IPS DF 4.7 (cell line): Measurements from ENCODE around the gene PDS5A.
"Not testable (repeated sequence)": the region's sequence is repeated elsewhere in the genome, so short reads cannot be mapped to it uniquely, and the experiment has no call there.

Experiments used
- DNase-seq: peaks from one replicate; pipeline ENCODE4 v3.0.0-alpha.2; 2013; ENCODE audit warnings: low spot score; ENCODE audit errors: extremely low read depth

PDS5A gene

GRCh38 chr4:39908284-39908683 lies 69.4 kb downstream of the PDS5A start:
- no peak for DNase-seq

- DNase-seq, result no peak
Measured at GRCh38 chr4:39905656-39906055, 72.1 kb downstream of the PDS5A start.

- not testable (repeated sequence) for DNase-seq
Measured at GRCh38 chr4:39905019-39905418, 72.7 kb downstream of the PDS5A start.

- DNase-seq, result no peak
Measured at GRCh38 chr4:39900966-39901365, 76.7 kb downstream of the PDS5A start.

- DNase-seq, result no peak
Measured at GRCh38 chr4:39899291-39899690, 78.4 kb downstream of the PDS5A start.

GRCh38 chr4:39898015-39898414 lies 79.7 kb downstream of the PDS5A start:
- DNase-seq, result no peak

GRCh38 chr4:39893693-39894072 lies 84.0 kb downstream of the PDS5A start:
- no peak for DNase-seq

GRCh38 chr4:39892988-39893692 lies 84.6 kb downstream of the PDS5A start:
- DNase-seq, result no peak

GRCh38 chr4:39889226-39889625 lies 88.5 kb downstream of the PDS5A start:
- DNase-seq, result no peak

- DNase-seq, result no peak
Measured at GRCh38 chr4:39888541-39888940, 89.2 kb downstream of the PDS5A start.

- DNase-seq, result no peak
Measured at GRCh38 chr4:39883646-39884045, 94.1 kb downstream of the PDS5A start.

- DNase-seq, result no peak
Measured at GRCh38 chr4:39881789-39882188, 95.9 kb downstream of the PDS5A start.

- no peak for DNase-seq
Measured at GRCh38 chr4:39877971-39878370, 99.7 kb downstream of the PDS5A start.

- DNase-seq, result no peak
Measured at GRCh38 chr4:39873823-39874222, 103.9 kb downstream of the PDS5A start.

GRCh38 chr4:39865280-39865679 lies 112.4 kb downstream of the PDS5A start:
- DNase-seq, result no peak

GRCh38 chr4:39864391-39864790 lies 113.3 kb downstream of the PDS5A start:
- DNase-seq, result no peak

GRCh38 chr4:39860804-39861203 lies 116.9 kb downstream of the PDS5A start:
- DNase-seq, result no peak

GRCh38 chr4:39855909-39856512 lies 121.7 kb downstream of the PDS5A start:
- DNase-seq, result no peak

GRCh38 chr4:39852636-39853035 lies 125.1 kb downstream of the PDS5A start:
- no peak for DNase-seq

GRCh38 chr4:39850727-39851126 lies 127.0 kb downstream of the PDS5A start:
- no peak for DNase-seq

GRCh38 chr4:39846705-39847104 lies 131.0 kb downstream of the PDS5A start:
- DNase-seq, result no peak

GRCh38 chr4:39846120-39846519 lies 131.6 kb downstream of the PDS5A start:
- no peak for DNase-seq

GRCh38 chr4:39841894-39842293 lies 135.8 kb downstream of the PDS5A start:
- DNase-seq, result no peak
